ENCODE measurements around the gene PPIP5K1.

The PPIP5K1 gene

GRCh38 chr15:43525131-43525530, 64.9 kb downstream of the PPIP5K1 start:
- Histone ChIP-seq H3K4me1 (ENCODE audit: low read depth, poor library complexity, severe bottlenecking) (no peaks in the 10 kb centered on the region), H3K27me3 (ENCODE audit: insufficient read depth, low read depth) (peaks cover 4% of the 10 kb centered on the region), H3K36me3 (ENCODE audit: insufficient read depth) (no peaks in the 10 kb centered on the region), H3K79me2 (ENCODE audit: insufficient read depth, low read depth) (no peaks in the 10 kb centered on the region), H3K27ac (no peak overlapping the region), H3K4me2 (no peak overlapping the region), H3K4me3 (IDR thresholded peaks at IDR 0.05; ENCODE audit: insufficient read depth, low read depth, low read length) (no peak overlapping the region), H3K9ac (no peak overlapping the region), H2AFZ (ENCODE audit: low read depth) (no peak overlapping the region), H4K20me1 (ENCODE audit: insufficient read depth) (no peaks in the 10 kb centered on the region)
- no peak for TF ChIP-seq CTCF (conservative IDR thresholded peaks at IDR 0.05; ENCODE audit: low read depth, low read length)

- Histone ChIP-seq H3K27ac (no peak overlapping the region), H3K79me2 (ENCODE audit: insufficient read depth, low read depth) (no peaks in the 10 kb centered on the region), H3K4me3 (IDR thresholded peaks at IDR 0.05; ENCODE audit: insufficient read depth, low read depth, low read length) (no peak overlapping the region), H3K27me3 (ENCODE audit: insufficient read depth, low read depth) (peaks cover 4% of the 10 kb centered on the region), H3K4me2 (no peak overlapping the region), H3K4me1 (ENCODE audit: low read depth, poor library complexity, severe bottlenecking) (no peaks in the 10 kb centered on the region), H2AFZ (ENCODE audit: low read depth) (no peak overlapping the region), H4K20me1 (ENCODE audit: insufficient read depth) (no peaks in the 10 kb centered on the region), H3K36me3 (ENCODE audit: insufficient read depth) (no peaks in the 10 kb centered on the region), H3K9ac (no peak overlapping the region)
- TF ChIP-seq CTCF (conservative IDR thresholded peaks at IDR 0.05; ENCODE audit: low read depth, low read length), result no peak
Measured at GRCh38 chr15:43524254-43524845, 65.7 kb downstream of the PPIP5K1 start.

GRCh38 chr15:43523646-43524045, 66.4 kb downstream of the PPIP5K1 start:
- Histone ChIP-seq H3K9ac (no peak overlapping the region), H3K4me2 (no peak overlapping the region), H2AFZ (ENCODE audit: low read depth) (no peak overlapping the region), H3K27ac (no peak overlapping the region), H3K4me3 (IDR thresholded peaks at IDR 0.05; ENCODE audit: insufficient read depth, low read depth, low read length) (no peak overlapping the region), H4K20me1 (ENCODE audit: insufficient read depth) (no peaks in the 10 kb centered on the region), H3K36me3 (ENCODE audit: insufficient read depth) (no peaks in the 10 kb centered on the region), H3K4me1 (ENCODE audit: low read depth, poor library complexity, severe bottlenecking) (no peaks in the 10 kb centered on the region), H3K79me2 (ENCODE audit: insufficient read depth, low read depth) (no peaks in the 10 kb centered on the region), H3K27me3 (ENCODE audit: insufficient read depth, low read depth) (peaks cover 4% of the 10 kb centered on the region)
- no peak for TF ChIP-seq CTCF (conservative IDR thresholded peaks at IDR 0.05; ENCODE audit: low read depth, low read length)

- Histone ChIP-seq H3K4me1 (ENCODE audit: low read depth, poor library complexity, severe bottlenecking) (no peaks in the 10 kb centered on the region), H3K4me2 (no peak overlapping the region), H2AFZ (ENCODE audit: low read depth) (no peak overlapping the region), H3K27me3 (ENCODE audit: insufficient read depth, low read depth) (peaks cover 4% of the 10 kb centered on the region), H3K27ac (no peak overlapping the region), H3K36me3 (ENCODE audit: insufficient read depth) (no peaks in the 10 kb centered on the region), H4K20me1 (ENCODE audit: insufficient read depth) (no peaks in the 10 kb centered on the region), H3K4me3 (IDR thresholded peaks at IDR 0.05; ENCODE audit: insufficient read depth, low read depth, low read length) (no peak overlapping the region), H3K9ac (no peak overlapping the region), H3K79me2 (ENCODE audit: insufficient read depth, low read depth) (no peaks in the 10 kb centered on the region)
- no peak for TF ChIP-seq CTCF (conservative IDR thresholded peaks at IDR 0.05; ENCODE audit: low read depth, low read length)
Measured at GRCh38 chr15:43522247-43522646, 67.8 kb downstream of the PPIP5K1 start.
